Thoracic aorta endothelial cell (primary cell): ENCODE results near the gene ZNF133. TPM values are rescaled to one million over a fixed set of nuclear protein-coding genes. Genes with fewer than 3 reads are reported as not detected.

Experiments used
- small RNA-seq: library from RNA; depleted of rRNA; stranded (forward); fragments of <200 nt; gene quantifications from one replicate; pipeline ENCODE3, GENCODE V24; 2012
- total RNA-seq: library from RNA; depleted of rRNA; stranded (reverse); fragments of >200 nt; gene quantifications from 2 replicates; pipeline ENCODE4 v1.2.3, GENCODE V29; 2012

ZNF133 gene
- 8.4 and 10.6 TPM in 2 replicates for total RNA-seq

GRCh38 chr20:18287915-18288748 is at the start of gene ZNF133:
Gene ZNF133, plus strand, starts transcription at chr20:18288527. Its CDS starts 17,160 bp downstream, at chr20:18305687.

Small RNA genes within 50 kb of the gene (small RNA-seq; reads per million reads assigned to genes)
- gene RN7SL14P: not detected
- gene RNU2-56P: 0.63 reads per million

Other genes with a start within 250 kb of the ZNF133 start
- not detected in 2 replicates for gene OVOL2, start 230.6 kb upstream of the ZNF133 start, total RNA-seq
- gene KAT14, start 150.7 kb upstream of the ZNF133 start, total RNA-seq: 12.0 and 12.9 TPM in 2 replicates
- gene PET117, start 150.7 kb upstream of the ZNF133 start, total RNA-seq: 11.6 and 14.1 TPM in 2 replicates
- gene DZANK1, start 178.5 kb downstream of the ZNF133 start, total RNA-seq: 0.93 and 1.2 TPM in 2 replicates
- gene POLR3F, start 178.9 kb downstream of the ZNF133 start, total RNA-seq: 16.5 and 17.7 TPM in 2 replicates
- 17.7 and 19.9 TPM in 2 replicates for gene RBBP9, start 208.7 kb downstream of the ZNF133 start, total RNA-seq
- gene SEC23B, start 219.4 kb downstream of the ZNF133 start, total RNA-seq: 47.2 and 48.9 TPM in 2 replicates